ENCODE results near the gene AATK.

- TF ChIP-seq ZNF274 (IDR thresholded peaks at IDR 0.05; ENCODE audit: low read depth, low read length) (no peak), YY1 (IDR thresholded peaks at IDR 0.05; ENCODE audit: insufficient read depth, insufficient read length) (no peak)
Measured at GRCh38 chr17:81083125-81083765, 82.8 kb downstream of the AATK start.

Measured in NT2/D1 (cell line).